ENCODE measurements around the gene TLR2.

DNA sequence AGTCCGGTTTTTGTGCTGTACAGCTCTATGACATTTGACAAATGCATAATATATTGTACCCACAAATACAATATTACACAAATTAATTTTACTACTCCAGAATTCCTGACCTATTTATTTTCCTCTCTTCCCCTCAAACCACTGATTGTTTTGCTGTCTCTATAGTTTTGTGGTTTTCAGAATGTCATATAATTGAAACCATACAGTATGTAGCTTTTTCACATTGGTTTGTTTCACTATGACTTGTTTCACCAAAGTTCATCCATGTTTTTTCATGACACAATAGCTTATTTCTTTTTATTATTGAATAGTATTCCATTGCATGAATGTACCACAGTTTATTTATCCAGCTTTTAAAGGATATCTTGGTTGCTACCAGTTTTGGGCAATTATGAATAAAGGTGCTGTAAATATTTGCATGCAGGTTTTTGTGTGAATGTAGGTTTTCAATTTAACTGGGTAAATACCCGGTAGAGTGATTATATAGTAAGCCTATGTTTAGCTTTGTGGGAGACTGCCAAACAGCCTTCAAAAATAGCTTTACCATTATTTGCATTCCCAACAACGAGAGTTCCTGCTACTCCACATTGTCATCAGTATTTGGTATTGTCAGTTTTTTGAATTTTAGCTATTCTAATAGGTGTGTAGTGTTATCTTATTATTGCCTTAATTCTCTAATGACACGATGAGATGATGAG, 49.8 kb downstream of the TLR2 start:
- TF ChIP-seq, protein P1, sequence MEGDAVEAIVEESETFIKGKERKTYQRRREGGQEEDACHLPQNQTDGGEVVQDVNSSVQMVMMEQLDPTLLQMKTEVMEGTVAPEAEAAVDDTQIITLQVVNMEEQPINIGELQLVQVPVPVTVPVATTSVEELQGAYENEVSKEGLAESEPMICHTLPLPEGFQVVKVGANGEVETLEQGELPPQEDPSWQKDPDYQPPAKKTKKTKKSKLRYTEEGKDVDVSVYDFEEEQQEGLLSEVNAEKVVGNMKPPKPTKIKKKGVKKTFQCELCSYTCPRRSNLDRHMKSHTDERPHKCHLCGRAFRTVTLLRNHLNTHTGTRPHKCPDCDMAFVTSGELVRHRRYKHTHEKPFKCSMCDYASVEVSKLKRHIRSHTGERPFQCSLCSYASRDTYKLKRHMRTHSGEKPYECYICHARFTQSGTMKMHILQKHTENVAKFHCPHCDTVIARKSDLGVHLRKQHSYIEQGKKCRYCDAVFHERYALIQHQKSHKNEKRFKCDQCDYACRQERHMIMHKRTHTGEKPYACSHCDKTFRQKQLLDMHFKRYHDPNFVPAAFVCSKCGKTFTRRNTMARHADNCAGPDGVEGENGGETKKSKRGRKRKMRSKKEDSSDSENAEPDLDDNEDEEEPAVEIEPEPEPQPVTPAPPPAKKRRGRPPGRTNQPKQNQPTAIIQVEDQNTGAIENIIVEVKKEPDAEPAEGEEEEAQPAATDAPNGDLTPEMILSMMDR (IDR thresholded peaks at IDR 0.05; ENCODE audit: extremely low read depth in 1 of 2, insufficient read depth in 1 of 2, low read depth in 1 of 2, low read length in 2 of 2) = no peak
- TF ChIP-seq JUN (IDR thresholded peaks at IDR 0.05; ENCODE audit: borderline replicate concordance, insufficient read depth, insufficient read length, low read depth) (no peak), EZH2 (IDR thresholded peaks at IDR 0.05; ENCODE audit: borderline replicate concordance, low read depth, low read length, severe bottlenecking) (no peak), POLR2A (IDR thresholded peaks at IDR 0.05; ENCODE audit: low read depth, low read length) (no peak), MYC (IDR thresholded peaks at IDR 0.05; ENCODE audit: low read depth, low read length) (no peak)
